Activated T-helper 17 cell treated with anti-CD3 and anti-CD28 coated beads, Interleukin-2, amount 50 U/mL, for 72 hours (primary cell): ENCODE measurements around the gene INTS7. TPM values are rescaled to one million over a fixed set of nuclear protein-coding genes. Genes with fewer than 3 reads are reported as not detected.
"Not testable (repeated sequence)": the region's sequence is repeated elsewhere in the genome, so short reads cannot be mapped to it uniquely, and the experiment has no call there.

Source experiments
- ATAC-seq: fragments of 150-1000 bp; cut with Tn5 transposase; replicated peaks from 2 replicates; pipeline ENCODE4 v1.10.0; 2021; ENCODE audit warnings: mild to moderate bottlenecking, moderate library complexity
- H3K27ac Mint-ChIP-seq: one replicate; pipeline ENCODE4 v1.8.0; 2022; ENCODE audit warnings: mixed read lengths
- H3K27me3 Mint-ChIP-seq: one replicate; pipeline ENCODE4 v1.8.0; 2022; ENCODE audit warnings: mixed read lengths
- H3K36me3 Mint-ChIP-seq: one replicate; pipeline ENCODE4 v1.8.0; 2022; ENCODE audit warnings: low read depth, mild to moderate bottlenecking, mixed read lengths
- H3K4me1 Mint-ChIP-seq: one replicate; pipeline ENCODE4 v1.8.0; 2022; ENCODE audit warnings: mixed read lengths
- H3K4me3 Mint-ChIP-seq: one replicate; pipeline ENCODE4 v1.8.0; 2022; ENCODE audit warnings: mild to moderate bottlenecking, mixed read lengths
- H3K9me3 Mint-ChIP-seq: one replicate; pipeline ENCODE4 v1.8.0; 2022; ENCODE audit warnings: mixed read lengths
- total RNA-seq, 2 donors: library from RNA; stranded (reverse); gene quantifications; one replicate each; pipeline ENCODE4 v1.2.3, GENCODE V29; 2022

INTS7 gene
- total RNA-seq, 2 donors from 2014 or later: 22.8 to 40.2 TPM

DNA sequence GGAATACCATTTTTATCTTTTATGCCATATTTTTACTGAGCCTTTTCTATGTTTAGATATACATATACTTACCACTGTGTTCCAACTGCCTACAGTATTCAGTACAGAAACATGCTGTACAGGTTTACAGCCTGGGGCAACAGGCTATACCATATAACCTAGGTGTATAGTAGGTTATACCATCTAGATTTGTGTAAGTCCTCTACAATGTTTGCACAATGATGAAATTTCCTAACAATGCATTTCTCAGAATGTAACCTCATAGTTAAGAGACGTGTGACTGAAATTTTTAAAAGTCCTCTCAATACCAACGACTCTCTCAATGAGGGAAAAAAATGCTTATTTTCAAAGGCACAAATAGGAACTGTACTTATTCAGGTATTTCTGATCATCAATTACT is 21.7 kb downstream of the INTS7 start:
- no peak overlapping the region for H3K27ac Mint-ChIP-seq
- H3K4me3 Mint-ChIP-seq: no peak overlapping the region

DNA sequence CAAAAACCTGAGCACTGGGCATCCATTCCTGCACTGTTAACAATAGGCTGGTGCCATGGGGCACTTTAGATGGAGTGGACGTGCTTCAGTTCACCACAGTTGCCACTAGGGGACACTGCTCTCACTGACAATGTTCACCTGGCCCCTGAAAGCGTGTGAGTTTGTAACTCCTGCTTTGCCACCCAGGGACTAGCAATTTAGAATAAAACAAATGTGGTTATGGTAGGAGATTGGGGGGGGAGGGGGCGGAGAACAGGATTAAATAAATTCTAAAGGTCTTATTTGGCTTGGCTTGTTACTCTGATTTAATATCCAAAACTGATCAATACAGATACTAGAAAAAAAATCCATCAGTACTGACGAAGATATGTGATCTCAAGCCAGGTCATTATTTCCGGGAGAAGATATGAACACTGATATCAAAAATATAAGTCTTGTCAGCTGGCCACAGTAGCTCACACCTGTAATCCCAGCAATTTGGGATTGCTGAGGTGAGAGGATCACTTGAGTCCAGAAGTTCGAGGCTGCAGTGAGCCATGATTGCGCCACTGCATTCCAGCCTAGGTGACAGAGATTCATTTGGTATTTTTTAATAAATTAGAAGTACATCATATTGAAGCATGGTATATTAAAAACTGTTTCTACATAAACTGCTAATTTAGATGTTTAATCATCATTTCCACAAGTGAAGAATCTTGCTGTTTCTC is 23.2 kb downstream of the INTS7 start:
- Mint-ChIP-seq H3K4me1 (no peaks in the 10 kb centered on the region), H3K36me3 (peaks cover 57% of the 10 kb centered on the region), H3K4me3 (no peak overlapping the region), H3K27ac (no peak overlapping the region), H3K9me3 (no peaks in the 10 kb centered on the region), H3K27me3 (no peaks in the 10 kb centered on the region)
- ATAC-seq: peak; percentile 92

More for the DNA sequence above, 21.7 kb downstream of the INTS7 start:
- no peak for ATAC-seq
- Mint-ChIP-seq H3K9me3 (no peaks in the 10 kb centered on the region), H3K36me3 (peaks cover 55% of the 10 kb centered on the region), H3K4me1 (no peaks in the 10 kb centered on the region), H3K27me3 (no peaks in the 10 kb centered on the region)

GRCh38 chr1:212010004-212010403 is 25.4 kb downstream of the INTS7 start:
- Mint-ChIP-seq H3K4me1 (no peaks in the 10 kb centered on the region), H3K9me3 (no peaks in the 10 kb centered on the region), H3K4me3 (no peak overlapping the region), H3K27me3 (no peaks in the 10 kb centered on the region), H3K27ac (no peak overlapping the region), H3K36me3 (peaks cover 59% of the 10 kb centered on the region)
- ATAC-seq: no peak

DNA sequence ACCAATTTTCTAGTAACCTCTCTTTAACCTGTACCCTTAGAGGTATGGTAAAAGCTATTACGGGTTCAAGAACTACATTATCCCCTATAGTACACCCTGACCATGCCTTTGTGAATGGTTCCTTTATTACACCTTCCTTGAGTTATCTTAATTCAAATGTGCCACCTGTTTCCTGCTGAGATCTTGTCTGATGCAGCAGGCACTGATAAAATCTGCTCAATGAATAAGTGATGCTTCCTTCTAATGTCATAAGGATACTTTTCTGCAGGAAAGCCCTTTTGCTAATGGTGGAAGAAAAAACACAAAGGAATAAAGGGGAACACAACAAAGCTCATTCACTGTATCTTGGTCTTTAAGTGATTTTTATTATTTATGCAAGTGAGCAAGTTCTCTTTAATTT is 25.8 kb downstream of the INTS7 start:
- ATAC-seq: no peak
- Mint-ChIP-seq H3K27ac (no peak overlapping the region), H3K9me3 (no peaks in the 10 kb centered on the region), H3K36me3 (peaks cover 59% of the 10 kb centered on the region), H3K4me3 (no peak overlapping the region), H3K4me1 (no peaks in the 10 kb centered on the region), H3K27me3 (no peaks in the 10 kb centered on the region)

GRCh38 chr1:212007886-212008285 is 27.5 kb downstream of the INTS7 start:
- Mint-ChIP-seq H3K4me3 (no peak overlapping the region), H3K4me1 (no peaks in the 10 kb centered on the region), H3K9me3 (no peaks in the 10 kb centered on the region), H3K27ac (no peak overlapping the region), H3K36me3 (peaks cover 65% of the 10 kb centered on the region), H3K27me3 (no peaks in the 10 kb centered on the region)
- no peak for ATAC-seq

DNA sequence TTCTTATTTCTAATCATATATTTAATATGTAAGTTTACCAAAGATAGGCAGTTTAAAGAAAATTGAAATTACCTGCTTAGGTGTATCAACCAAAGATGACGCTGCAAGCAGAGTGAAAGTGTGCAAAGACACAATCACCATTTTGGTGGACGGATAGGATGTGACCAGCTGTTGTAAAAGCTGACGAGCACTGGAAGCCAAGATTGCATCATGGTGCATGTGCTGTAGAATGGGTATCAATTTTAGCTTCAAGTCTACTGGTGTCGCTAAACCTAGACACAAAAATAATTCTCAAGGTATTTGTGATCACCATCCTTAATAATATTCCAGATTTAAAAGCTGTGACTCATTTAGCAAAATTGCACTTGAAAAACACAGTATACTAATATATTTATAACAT is 28.2 kb downstream of the INTS7 start:
- Mint-ChIP-seq H3K4me1 (no peaks in the 10 kb centered on the region), H3K36me3 (peaks cover 72% of the 10 kb centered on the region), H3K27me3 (no peaks in the 10 kb centered on the region), H3K4me3 (no peak overlapping the region), H3K9me3 (no peaks in the 10 kb centered on the region), H3K27ac (no peak overlapping the region)
- ATAC-seq: no peak

DNA sequence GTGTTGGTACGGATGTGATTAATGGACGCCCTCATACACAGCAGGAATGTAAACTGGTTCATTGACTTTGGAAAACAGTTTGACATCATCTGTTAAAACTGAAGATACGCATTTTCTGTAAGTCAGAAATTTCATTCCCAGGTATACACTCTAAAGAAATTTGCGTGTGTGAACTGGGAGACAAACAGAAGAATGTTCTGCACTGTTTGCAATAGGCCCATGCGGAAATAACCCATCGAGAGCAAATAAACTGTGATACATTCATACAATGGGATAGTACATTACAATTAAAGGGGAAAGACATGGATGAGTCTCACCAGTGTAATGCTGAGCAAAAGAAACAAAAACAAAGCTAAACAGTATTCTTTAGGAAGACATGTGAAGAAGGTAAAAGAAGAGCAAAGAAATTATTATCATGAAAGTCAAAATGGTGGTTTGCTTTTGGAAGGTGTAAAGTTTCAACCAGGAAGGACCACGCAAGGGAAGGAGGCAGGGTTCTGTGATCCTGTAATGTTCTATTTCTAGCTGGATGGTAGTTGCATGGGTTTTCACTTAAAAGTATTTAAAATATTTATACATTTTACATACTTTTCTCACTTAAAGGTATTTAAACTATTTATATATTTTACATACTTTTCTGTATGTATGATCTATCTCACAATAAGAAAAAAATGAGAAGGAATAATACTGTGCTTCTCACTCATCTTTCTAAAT is 30.3 kb downstream of the INTS7 start:
- no peak for ATAC-seq
- peaks cover 85% of the 10 kb centered on the region for H3K36me3 Mint-ChIP-seq

GRCh38 chr1:212002536-212002935 is 32.8 kb downstream of the INTS7 start:
- Mint-ChIP-seq H3K4me1 (no peaks in the 10 kb centered on the region), H3K9me3 (no peaks in the 10 kb centered on the region), H3K27ac (no peak overlapping the region), H3K4me3 (no peak overlapping the region), H3K36me3 (peaks cover 88% of the 10 kb centered on the region), H3K27me3 (no peaks in the 10 kb centered on the region)
- no peak for ATAC-seq

More for the DNA sequence above, 30.3 kb downstream of the INTS7 start:
- H3K4me3 Mint-ChIP-seq: no peak overlapping the region
- no peak overlapping the region for H3K27ac Mint-ChIP-seq
- no peaks in the 10 kb centered on the region for H3K27me3 Mint-ChIP-seq
- no peaks in the 10 kb centered on the region for H3K9me3 Mint-ChIP-seq
- no peaks in the 10 kb centered on the region for H3K4me1 Mint-ChIP-seq

DNA sequence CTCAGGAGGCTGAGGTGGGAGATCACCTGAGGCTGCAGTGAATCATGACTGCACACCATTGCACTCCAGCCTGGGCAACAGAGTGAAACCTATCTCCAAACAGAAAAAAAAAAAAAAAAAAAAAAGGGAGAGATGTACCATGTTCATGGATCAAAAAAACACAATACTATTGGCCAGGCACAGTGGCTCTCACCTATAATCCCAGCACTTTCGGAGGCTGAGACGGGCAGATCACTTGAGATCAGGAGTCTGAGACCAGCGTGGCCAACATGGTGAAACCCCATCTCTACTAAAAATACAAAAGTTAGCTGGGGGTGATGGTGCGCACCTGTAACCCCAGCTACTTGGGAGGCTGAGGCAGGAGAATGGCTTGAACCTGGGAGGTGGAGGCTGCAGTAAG is 37.9 kb downstream of the INTS7 start:
- not testable (repeated sequence) for ATAC-seq, H3K27ac Mint-ChIP-seq, H3K27me3 Mint-ChIP-seq, H3K4me3 Mint-ChIP-seq, H3K4me1 Mint-ChIP-seq, H3K9me3 Mint-ChIP-seq
- peaks cover 70% of the 10 kb centered on the region for H3K36me3 Mint-ChIP-seq

- Mint-ChIP-seq H3K4me3 (no peak overlapping the region), H3K36me3 (peaks cover 56% of the 10 kb centered on the region), H3K27ac (no peak overlapping the region), H3K4me1 (peaks cover 4% of the 10 kb centered on the region), H3K9me3 (no peaks in the 10 kb centered on the region), H3K27me3 (no peaks in the 10 kb centered on the region)
- ATAC-seq: no peak
Measured at GRCh38 chr1:211991695-211992094, 43.7 kb downstream of the INTS7 start.

DNA sequence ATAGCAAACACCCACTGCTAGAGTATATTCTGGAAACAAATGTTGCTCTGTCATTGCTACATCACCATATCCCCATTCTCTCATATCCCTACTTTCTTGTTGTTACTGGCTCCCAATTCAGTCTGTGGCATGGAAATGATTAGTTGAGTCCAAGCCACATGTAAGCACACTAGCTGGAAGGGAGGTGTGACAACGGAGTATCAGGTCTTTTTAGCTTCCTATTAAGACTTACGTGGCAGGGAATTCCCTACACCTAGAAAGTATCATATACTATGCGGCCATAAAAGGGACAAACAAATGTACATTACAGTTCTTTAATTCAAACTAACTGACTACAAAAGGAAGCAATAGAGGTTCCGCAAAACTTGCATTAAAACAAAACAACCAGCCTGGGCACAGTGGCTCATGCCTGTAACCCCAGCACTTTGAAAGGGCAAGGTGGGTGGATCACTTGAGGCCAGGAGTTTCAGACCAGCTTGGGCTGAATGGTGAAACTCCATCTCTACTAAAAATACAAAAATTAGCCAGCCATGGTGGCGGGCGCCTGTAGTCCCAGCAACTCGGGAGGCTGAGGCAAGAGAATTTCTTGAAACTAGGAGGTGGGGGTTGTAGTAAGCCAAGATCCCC is 48.6 kb downstream of the INTS7 start:
- Mint-ChIP-seq H3K36me3 (peaks cover 76% of the 10 kb centered on the region), H3K27me3 (no peaks in the 10 kb centered on the region), H3K4me3 (no peak overlapping the region), H3K9me3 (no peaks in the 10 kb centered on the region), H3K4me1 (no peaks in the 10 kb centered on the region), H3K27ac (peak overlapping the region; percentile 41)
- peak; percentile 29 for ATAC-seq

DNA sequence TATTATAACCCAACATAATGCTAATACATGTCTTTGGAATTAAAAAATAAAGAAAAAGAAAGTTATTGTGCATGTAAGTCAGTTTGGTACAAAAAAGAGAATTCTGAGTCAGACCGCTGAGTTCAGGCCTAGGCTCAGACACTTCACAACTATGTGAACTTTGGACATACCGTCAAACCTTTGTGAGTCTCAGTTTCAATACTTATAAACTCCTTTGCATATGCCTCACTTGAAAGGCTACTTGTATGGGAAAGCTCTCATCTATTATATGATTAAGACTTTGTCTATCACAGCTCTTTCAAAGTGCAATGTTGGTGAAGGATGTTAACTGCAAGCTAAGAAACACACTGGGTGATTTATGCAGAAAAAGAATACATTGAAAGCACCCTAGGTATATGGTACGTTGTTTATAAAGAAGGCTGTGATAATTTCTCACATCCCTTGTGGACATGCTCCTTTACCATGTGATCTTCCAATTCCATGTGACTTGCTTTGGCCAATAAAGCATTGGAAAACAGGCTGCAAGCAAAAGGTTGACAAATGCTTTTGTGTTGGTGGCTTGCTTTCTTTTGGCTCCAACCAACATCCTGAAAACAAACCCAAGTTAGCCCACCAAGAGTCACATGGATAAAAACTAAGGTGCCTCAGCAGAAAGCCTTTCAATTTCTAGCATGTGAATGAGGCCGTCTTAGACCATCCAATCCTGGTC is 49.6 kb downstream of the INTS7 start:
- peaks cover 78% of the 10 kb centered on the region for H3K36me3 Mint-ChIP-seq
- no peaks in the 10 kb centered on the region for H3K27me3 Mint-ChIP-seq
- H3K27ac Mint-ChIP-seq: no peak overlapping the region
- peak; percentile 42 for ATAC-seq
- H3K9me3 Mint-ChIP-seq: no peaks in the 10 kb centered on the region
- H3K4me3 Mint-ChIP-seq: no peak overlapping the region
- no peaks in the 10 kb centered on the region for H3K4me1 Mint-ChIP-seq

GRCh38 chr1:211978596-211978995 is 56.8 kb downstream of the INTS7 start:
- Mint-ChIP-seq H3K36me3 (peaks cover 91% of the 10 kb centered on the region), H3K27ac (no peak overlapping the region), H3K9me3 (no peaks in the 10 kb centered on the region), H3K27me3 (no peaks in the 10 kb centered on the region), H3K4me1 (no peaks in the 10 kb centered on the region), H3K4me3 (no peak overlapping the region)
- no peak for ATAC-seq

GRCh38 chr1:211975152-211975941 is 60.0 kb downstream of the INTS7 start:
- Mint-ChIP-seq H3K9me3 (no peaks in the 10 kb centered on the region), H3K36me3 (peaks cover 80% of the 10 kb centered on the region), H3K4me3 (no peak overlapping the region), H3K27ac (no peak overlapping the region), H3K4me1 (no peaks in the 10 kb centered on the region), H3K27me3 (no peaks in the 10 kb centered on the region)
- ATAC-seq: no peak
